Peyer's patch (tissue), 4 donors: Measurements from ENCODE around the gene IGSF8.

Experiments
- CTCF ChIP-seq, 6 experiments: fragments of 450-650 bp in 4 of 6; fragments of 200-600 bp in 2 of 6; sonication (generic) in 1 of 6; IDR thresholded peaks; one replicate each; pipeline ENCODE4 v1.5.1; 2017 to 2019; ENCODE audit warnings: antibody characterized with exemption in 6 of 6, mild to moderate bottlenecking in 3 of 6, moderate library complexity in 1 of 6
- POLR2A ChIP-seq, 2 donors: fragments of 450-650 bp; IDR thresholded peaks; one replicate each; pipeline ENCODE4 v1.5.1; 2017; ENCODE audit warnings: antibody characterized with exemption in 2 of 2, mild to moderate bottlenecking in 2 of 2, moderate library complexity in 2 of 2

GRCh38 chr1:160094806-160095205 lies 3.6 kb downstream of the IGSF8 start:
- TF ChIP-seq CTCF (IDR thresholded peaks at IDR 0.05) = no peak
- no peak for TF ChIP-seq POLR2A (IDR thresholded peaks at IDR 0.05)
